Panc1 (cell line): ENCODE data around the gene PTTG1. TPM values are rescaled to one million over a fixed set of nuclear protein-coding genes. Genes with fewer than 3 reads are reported as not detected.
A peak's percentile ranks its signal among the peaks of the same experiment; 100 is the strongest.

ENCODE experiments used
- ATAC-seq: fragments of 200-7000 bp; cut with Tn5 transposase; 2 replicates; pipeline ENCODE4 v1.9.1; 2020; ENCODE audit warnings: mild to moderate bottlenecking, moderate library complexity
- BruUV-seq: library from RNA; stranded (reverse); fragments of 400-500 nt; replicated peaks from 2 replicates; lab custom pipeline; 2021; lab: Mats Ljungman, UMichigan
- CTCF ChIA-PET: fragments of 300-600 bp; sonication (Branson Sonifier 250); formaldehyde crosslinking; loops from one replicate; lab custom pipeline; 2022; ENCODE audit warnings: antibody characterized with exemption; lab: Charles Lee
- POLR2A ChIA-PET: fragments of 300-600 bp; sonication (Branson Sonifier 250); formaldehyde crosslinking; loops from one replicate; lab custom pipeline; 2022; ENCODE audit warnings: antibody characterized with exemption; lab: Charles Lee
- DNase-seq: peaks from one replicate; pipeline ENCODE4 v3.0.0-alpha.2; 2010; ENCODE audit warnings: low read depth, low spot score
- H3K27ac ChIP-seq: 2 replicates; pipeline ENCODE4 v1.5.1; 2011; ENCODE audit warnings: mild to moderate bottlenecking, low read length, inconsistent platforms
- H3K27me3 ChIP-seq: fragments of 200-500 bp; sonication (Bioruptor generic); 2 replicates; pipeline ENCODE4 v1.6.0; 2014; ENCODE audit warnings: low read length, inconsistent platforms; ENCODE audit not compliant: control insufficient read depth, insufficient read depth
- H3K36me3 ChIP-seq: fragments of 200-500 bp; sonication (Bioruptor generic); 2 replicates; pipeline ENCODE4 v1.5.1; 2014; ENCODE audit warnings: inconsistent platforms, mild to moderate bottlenecking, low read length, moderate library complexity; ENCODE audit not compliant: control insufficient read depth, insufficient read depth
- H3K4me1 ChIP-seq: 2 replicates; pipeline ENCODE4 v1.5.1; 2011; ENCODE audit warnings: inconsistent platforms, mild to moderate bottlenecking, low read length, moderate library complexity; ENCODE audit not compliant: control insufficient read depth, insufficient read depth
- H3K4me3 ChIP-seq, 2 experiments: 2 replicates each; pipeline ENCODE4 v1.5.1; 2011 to 2012; ENCODE audit warnings: low read depth in 2 of 2, low read length in 2 of 2, mild to moderate bottlenecking in 2 of 2, inconsistent platforms in 1 of 2, moderate library complexity in 1 of 2
- H3K9me3 ChIP-seq: fragments of 200-500 bp; sonication (Bioruptor generic); 2 replicates; pipeline ENCODE4 v1.5.1; 2014; ENCODE audit warnings: low read depth, mild to moderate bottlenecking, inconsistent platforms, low read length, moderate library complexity; ENCODE audit not compliant: control insufficient read depth, insufficient read depth
- POLR2AphosphoS5 ChIP-seq: IDR thresholded peaks from 2 replicates; pipeline ENCODE4 v1.6.1; 2012; ENCODE audit warnings: mild to moderate bottlenecking, low read depth, low read length, moderate library complexity
- SIN3A ChIP-seq: IDR thresholded peaks from 2 replicates; pipeline ENCODE4 v1.6.1; 2012; ENCODE audit warnings: low read depth, mild to moderate bottlenecking, low read length, moderate library complexity, borderline replicate concordance; ENCODE audit not compliant: insufficient read depth
- TCF7L2 ChIP-seq: IDR thresholded peaks from 2 replicates; pipeline ENCODE4 v1.6.1; 2011; ENCODE audit warnings: mild to moderate bottlenecking, low read depth, low read length, inconsistent platforms
- in situ Hi-C: cut with HindIII; loops from 2 replicates; pipeline ENCODE4 v1.10.0; 2016; ENCODE audit warnings: low sequenced_read_pairs, low pct_unique_long_range_greater_than_20kb
- intact Hi-C: fragments of 100-400 bp; cut with micrococcal nuclease; formaldehyde crosslinking; loops from one replicate; pipeline ENCODE4 v1.10.0; 2022; ENCODE audit not compliant: unreplicated experiment
- total RNA-seq: library from RNA; stranded (reverse); gene quantifications from one replicate; pipeline ENCODE4 v1.2.1, GENCODE V29; 2021; ENCODE audit not compliant: unreplicated experiment
- TF ChIP-seq, protein P1 (sequence below), 2 experiments: IDR thresholded peaks; 2 replicates each; pipeline ENCODE4 v1.6.1; 2011 to 2012; ENCODE audit warnings: low read depth in 2 of 2, control low read depth in 1 of 2, low read length in 1 of 2, mild to moderate bottlenecking in 1 of 2, moderate library complexity in 1 of 2; ENCODE audit not compliant: insufficient read depth in 1 of 2
- TF ChIP-seq, protein P2 (sequence below): fragments of 450-650 bp; IDR thresholded peaks from 2 replicates; pipeline ENCODE4 v1.5.1; 2017; ENCODE audit warnings: mild to moderate bottlenecking

Gene PTTG1
- total RNA-seq, 1 experiment from 2014 or later = 171 TPM

- Histone ChIP-seq H3K9me3 (no peaks in the 10 kb centered on the region), H3K27ac (no peak overlapping the region), H3K4me1 (peaks cover 5% of the 10 kb centered on the region; the same call in 1 of the 2 replicates), H3K36me3 (no peaks in the 10 kb centered on the region), H3K27me3 (no peaks in the 10 kb centered on the region), H3K4me3 (no peak overlapping the region)
- ATAC-seq = no peak
- in situ Hi-C loops = no loop called here
- TF ChIP-seq, protein P1, sequence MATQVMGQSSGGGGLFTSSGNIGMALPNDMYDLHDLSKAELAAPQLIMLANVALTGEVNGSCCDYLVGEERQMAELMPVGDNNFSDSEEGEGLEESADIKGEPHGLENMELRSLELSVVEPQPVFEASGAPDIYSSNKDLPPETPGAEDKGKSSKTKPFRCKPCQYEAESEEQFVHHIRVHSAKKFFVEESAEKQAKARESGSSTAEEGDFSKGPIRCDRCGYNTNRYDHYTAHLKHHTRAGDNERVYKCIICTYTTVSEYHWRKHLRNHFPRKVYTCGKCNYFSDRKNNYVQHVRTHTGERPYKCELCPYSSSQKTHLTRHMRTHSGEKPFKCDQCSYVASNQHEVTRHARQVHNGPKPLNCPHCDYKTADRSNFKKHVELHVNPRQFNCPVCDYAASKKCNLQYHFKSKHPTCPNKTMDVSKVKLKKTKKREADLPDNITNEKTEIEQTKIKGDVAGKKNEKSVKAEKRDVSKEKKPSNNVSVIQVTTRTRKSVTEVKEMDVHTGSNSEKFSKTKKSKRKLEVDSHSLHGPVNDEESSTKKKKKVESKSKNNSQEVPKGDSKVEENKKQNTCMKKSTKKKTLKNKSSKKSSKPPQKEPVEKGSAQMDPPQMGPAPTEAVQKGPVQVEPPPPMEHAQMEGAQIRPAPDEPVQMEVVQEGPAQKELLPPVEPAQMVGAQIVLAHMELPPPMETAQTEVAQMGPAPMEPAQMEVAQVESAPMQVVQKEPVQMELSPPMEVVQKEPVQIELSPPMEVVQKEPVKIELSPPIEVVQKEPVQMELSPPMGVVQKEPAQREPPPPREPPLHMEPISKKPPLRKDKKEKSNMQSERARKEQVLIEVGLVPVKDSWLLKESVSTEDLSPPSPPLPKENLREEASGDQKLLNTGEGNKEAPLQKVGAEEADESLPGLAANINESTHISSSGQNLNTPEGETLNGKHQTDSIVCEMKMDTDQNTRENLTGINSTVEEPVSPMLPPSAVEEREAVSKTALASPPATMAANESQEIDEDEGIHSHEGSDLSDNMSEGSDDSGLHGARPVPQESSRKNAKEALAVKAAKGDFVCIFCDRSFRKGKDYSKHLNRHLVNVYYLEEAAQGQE (IDR thresholded peaks at IDR 0.05; ENCODE audit: insufficient read depth in 1 of 2, low read depth in 2 of 2, low read length in 1 of 2) = no peak
- TF ChIP-seq SIN3A (no peak), TCF7L2 (no peak), POLR2AphosphoS5 (no peak)
- TF ChIP-seq, protein P2, sequence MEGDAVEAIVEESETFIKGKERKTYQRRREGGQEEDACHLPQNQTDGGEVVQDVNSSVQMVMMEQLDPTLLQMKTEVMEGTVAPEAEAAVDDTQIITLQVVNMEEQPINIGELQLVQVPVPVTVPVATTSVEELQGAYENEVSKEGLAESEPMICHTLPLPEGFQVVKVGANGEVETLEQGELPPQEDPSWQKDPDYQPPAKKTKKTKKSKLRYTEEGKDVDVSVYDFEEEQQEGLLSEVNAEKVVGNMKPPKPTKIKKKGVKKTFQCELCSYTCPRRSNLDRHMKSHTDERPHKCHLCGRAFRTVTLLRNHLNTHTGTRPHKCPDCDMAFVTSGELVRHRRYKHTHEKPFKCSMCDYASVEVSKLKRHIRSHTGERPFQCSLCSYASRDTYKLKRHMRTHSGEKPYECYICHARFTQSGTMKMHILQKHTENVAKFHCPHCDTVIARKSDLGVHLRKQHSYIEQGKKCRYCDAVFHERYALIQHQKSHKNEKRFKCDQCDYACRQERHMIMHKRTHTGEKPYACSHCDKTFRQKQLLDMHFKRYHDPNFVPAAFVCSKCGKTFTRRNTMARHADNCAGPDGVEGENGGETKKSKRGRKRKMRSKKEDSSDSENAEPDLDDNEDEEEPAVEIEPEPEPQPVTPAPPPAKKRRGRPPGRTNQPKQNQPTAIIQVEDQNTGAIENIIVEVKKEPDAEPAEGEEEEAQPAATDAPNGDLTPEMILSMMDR = no peak
- DNase-seq = no peak
- BruUV-seq = no TSS peak
- intact Hi-C loops = no loop called here
- CTCF ChIA-PET = interaction anchor here (0.6 to 2.0 kb wide), 3 partner anchors 19 to 238 kb away, joined by 3 to 11 read pairs (median 5); no protein-coding TSS in a partner anchor
- POLR2A ChIA-PET = no interaction called here
Observed at GRCh38 chr5:160458806-160459800, 37.4 kb downstream of the PTTG1 start.

DNA sequence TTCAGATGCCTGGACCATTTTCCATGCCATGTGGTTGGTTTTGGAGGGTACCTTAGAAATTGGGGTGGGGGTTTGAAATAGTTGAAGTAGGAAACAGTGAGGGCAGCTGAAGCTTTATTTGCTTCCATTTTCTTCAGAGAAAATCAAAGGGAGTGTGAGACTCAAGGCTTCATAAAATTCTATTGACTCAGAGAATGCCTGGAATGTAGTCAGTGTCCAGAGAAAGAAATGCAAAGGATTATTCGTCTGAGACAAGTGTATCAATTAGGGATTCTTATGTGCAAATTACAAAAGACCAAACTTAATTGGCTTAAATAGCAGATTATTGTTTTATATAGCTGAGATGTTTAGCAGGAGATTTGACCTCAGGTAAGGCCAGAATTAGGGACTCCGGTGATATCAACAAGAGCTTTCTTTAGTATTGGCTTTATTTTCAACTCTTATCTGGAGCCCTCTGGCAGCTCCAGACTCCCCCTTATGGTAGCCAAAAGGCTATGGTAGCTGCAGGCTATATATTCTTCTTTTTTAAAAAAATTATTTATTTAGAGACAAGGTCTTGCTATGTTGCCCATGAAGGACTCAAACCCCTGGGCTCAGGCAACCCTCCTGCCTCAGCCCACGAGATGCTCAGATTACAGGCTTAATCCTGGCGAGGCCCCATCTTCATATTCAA, 38.9 kb downstream of the PTTG1 start:
- Histone ChIP-seq H3K4me3 (no peak overlapping the region), H3K27me3 (no peaks in the 10 kb centered on the region), H3K27ac (no peak overlapping the region), H3K36me3 (no peaks in the 10 kb centered on the region), H3K4me1 (peaks cover 7% of the 10 kb centered on the region), H3K9me3 (no peaks in the 10 kb centered on the region)
- no peak for DNase-seq
- POLR2A ChIA-PET = no interaction called here
- TF ChIP-seq, protein P2 = peak; percentile 19; the same call in 1 of the 2 replicates
- TF ChIP-seq SIN3A (no peak), TCF7L2 (no peak)
- TF ChIP-seq, protein P1 (IDR thresholded peaks at IDR 0.05; ENCODE audit: insufficient read depth in 1 of 2, low read depth in 2 of 2, low read length in 1 of 2) = no peak
- in situ Hi-C loops (no loop called here), intact Hi-C loops (no loop called here)
- BruUV-seq = no TSS peak
- ATAC-seq = no peak
- CTCF ChIA-PET = interaction anchor here (2.0 kb wide), 1 partner anchor 21 kb away, joined by 5 read pairs; no protein-coding TSS in a partner anchor
